ENCODE data around the gene MSH5.
"Not testable (repeated sequence)": the region's sequence is repeated elsewhere in the genome, so short reads cannot be mapped to it uniquely, and the experiment has no call there.

MSH5 gene

GRCh38 chr6:31801031-31801927 is 61.5 kb downstream of the MSH5 start:
- not testable (repeated sequence) for DNase-seq (ENCODE audit: low read depth)

- no peak for DNase-seq (ENCODE audit: low read depth)
These were observed 66.2 kb downstream of the MSH5 start for GRCh38 chr6:31805939-31806469.

GRCh38 chr6:31806470-31807272 is 66.9 kb downstream of the MSH5 start, which contains the start of gene LSM2:
LSM2 (minus strand) TSS chr6:31806966; CDS start chr6:31806757, 209 bp downstream.
- DNase-seq (ENCODE audit: low read depth): peak; percentile 98

GRCh38 chr6:31808599-31808998 is 68.8 kb downstream of the MSH5 start:
- not testable (repeated sequence) for DNase-seq (ENCODE audit: low read depth)

GRCh38 chr6:31811645-31812044 is 71.8 kb downstream of the MSH5 start:
- DNase-seq (ENCODE audit: low read depth): no peak
